Mesothelial cell of epicardium (in vitro differentiated cells): ENCODE results near the gene ALG9. TPM values are rescaled to one million over a fixed set of nuclear protein-coding genes. Genes with fewer than 3 reads are reported as not detected.

ENCODE experiments used
- DNase-seq, 2 experiments: peaks; one replicate each; pipeline ENCODE4 v3.0.0; 2021; ENCODE audit warnings: low spot score in 2 of 2; ENCODE audit not compliant: unreplicated experiment in 2 of 2
- H3K27ac Mint-ChIP-seq: 2 replicates; pipeline ENCODE4 v1.8.0; 2021; ENCODE audit warnings: mixed read lengths
- H3K27me3 Mint-ChIP-seq: 2 replicates; pipeline ENCODE4 v1.8.0; 2021; ENCODE audit warnings: low read depth, mixed read lengths
- H3K36me3 Mint-ChIP-seq: 2 replicates; pipeline ENCODE4 v1.8.0; 2021; ENCODE audit warnings: mixed read lengths
- H3K4me1 Mint-ChIP-seq: 2 replicates; pipeline ENCODE4 v1.8.0; 2021; ENCODE audit warnings: mixed read lengths
- H3K4me3 Mint-ChIP-seq: 2 replicates; pipeline ENCODE4 v1.8.0; 2021; ENCODE audit warnings: mild to moderate bottlenecking, moderate library complexity, mixed read lengths
- H3K9me3 Mint-ChIP-seq: 2 replicates; pipeline ENCODE4 v1.8.0; 2021; ENCODE audit warnings: mixed read lengths
- CTCF ChIP-seq: fragments of 200-600 bp; sonication (generic); IDR thresholded peaks from one replicate; pipeline ENCODE4 v1.5.0; 2021; ENCODE audit warnings: antibody characterized with exemption; ENCODE audit not compliant: unreplicated experiment
- total RNA-seq: library from RNA; stranded (reverse); gene quantifications from 3 replicates; pipeline ENCODE4 v1.2.1, GENCODE V29; 2021

Gene ALG9
- total RNA-seq, 1 donor from 2014 or later, result 50.6 TPM

DNA sequence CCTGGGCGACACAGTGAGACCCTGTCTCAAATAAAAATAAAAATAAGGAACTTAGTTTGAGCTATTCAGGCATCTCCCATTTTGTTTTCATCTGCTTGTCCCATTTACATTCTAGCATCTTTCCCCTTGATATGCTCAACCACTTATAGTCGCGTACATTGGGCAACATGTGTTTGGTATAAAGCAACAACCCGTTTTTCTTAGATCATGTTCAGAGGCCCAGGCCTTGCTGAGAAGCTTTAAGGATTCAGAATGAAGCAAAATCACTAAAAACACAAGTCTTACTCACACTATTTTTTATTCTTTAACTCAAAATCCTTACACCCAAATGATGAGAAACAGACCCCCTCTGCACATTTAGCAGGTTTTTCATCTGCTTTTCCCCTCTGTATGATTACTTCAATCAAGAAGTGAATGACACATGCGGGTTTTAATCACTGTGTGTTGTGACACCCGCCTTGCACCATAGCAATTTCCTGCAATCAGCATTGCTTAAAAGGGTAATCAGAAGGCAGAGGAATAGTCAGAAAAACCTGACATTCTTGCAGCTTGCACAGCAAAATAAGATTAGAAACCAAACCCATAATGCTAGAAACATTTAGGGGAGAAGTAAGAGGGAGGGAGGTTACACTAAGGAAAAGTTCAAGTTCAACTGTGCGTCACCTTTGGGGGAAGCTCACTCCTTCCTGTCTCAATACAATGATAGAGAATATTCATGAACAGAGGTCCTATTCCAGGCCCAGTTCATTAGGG is 25.9 kb downstream of the ALG9 start:
- no peak for TF ChIP-seq CTCF
- Mint-ChIP-seq H3K36me3 (peaks cover 24% of the 10 kb centered on the region), H3K27me3 (no peaks in the 10 kb centered on the region), H3K4me1 (peaks cover 5% of the 10 kb centered on the region), H3K9me3 (no peaks in the 10 kb centered on the region), H3K27ac (no peak overlapping the region), H3K4me3 (no peak overlapping the region)
- no peak for DNase-seq

DNA sequence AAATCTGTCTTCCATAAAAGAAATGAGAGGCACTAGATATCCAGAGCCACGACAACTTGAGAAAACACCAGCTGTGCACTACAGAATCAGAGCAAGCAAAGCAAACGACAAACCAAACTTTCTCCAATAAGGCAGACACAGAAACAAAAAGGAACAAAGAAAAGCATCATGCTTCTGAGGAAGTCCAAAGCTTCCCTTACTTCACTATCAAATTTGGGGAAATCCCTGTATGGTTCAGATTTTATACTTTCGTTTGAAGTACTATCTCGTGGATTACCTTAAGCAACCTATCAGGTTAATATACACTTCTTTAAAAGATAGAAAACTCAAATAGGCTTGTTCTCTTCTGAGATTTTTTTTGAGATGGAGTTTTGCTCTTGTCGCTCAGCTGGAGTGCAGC is 27.7 kb downstream of the ALG9 start:
- no peak overlapping the region for H3K27ac Mint-ChIP-seq
- H3K27me3 Mint-ChIP-seq, result no peaks in the 10 kb centered on the region
- H3K36me3 Mint-ChIP-seq, result peaks cover 17% of the 10 kb centered on the region
- no peak for DNase-seq
- H3K4me1 Mint-ChIP-seq, result peaks cover 5% of the 10 kb centered on the region
- no peak for TF ChIP-seq CTCF
- no peak overlapping the region for H3K4me3 Mint-ChIP-seq
- H3K9me3 Mint-ChIP-seq, result no peaks in the 10 kb centered on the region

- Mint-ChIP-seq H3K4me1 (peaks cover 5% of the 10 kb centered on the region), H3K27me3 (no peaks in the 10 kb centered on the region), H3K36me3 (peaks cover 8% of the 10 kb centered on the region), H3K4me3 (no peak overlapping the region), H3K27ac (no peak overlapping the region), H3K9me3 (no peaks in the 10 kb centered on the region)
- peak; percentile 91 for TF ChIP-seq CTCF
- DNase-seq, result peak; percentile 83 to 91
Measured at GRCh38 chr11:111841370-111842053, 29.9 kb downstream of the ALG9 start.

DNA sequence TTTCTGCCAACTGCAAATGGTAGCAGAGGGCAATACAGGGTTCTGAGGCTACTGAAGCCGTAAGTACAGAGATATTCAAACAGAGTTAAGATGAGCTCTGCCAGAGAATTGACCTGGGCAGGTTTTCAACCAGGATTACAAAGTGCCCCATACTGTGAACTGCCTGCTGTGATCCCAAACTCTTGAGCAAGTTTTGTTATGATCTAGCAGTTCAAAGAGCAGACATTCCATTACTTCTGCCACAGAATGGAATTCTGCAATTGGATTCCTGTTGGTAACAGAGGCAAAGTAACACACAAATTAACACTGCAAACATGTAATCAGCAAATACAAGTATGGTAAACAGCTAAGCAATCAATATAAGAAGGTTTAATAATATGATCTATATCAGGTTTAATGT is 31.2 kb downstream of the ALG9 start:
- Mint-ChIP-seq H3K27me3 (no peaks in the 10 kb centered on the region), H3K27ac (no peak overlapping the region), H3K4me1 (peaks cover 5% of the 10 kb centered on the region), H3K36me3 (peaks cover 14% of the 10 kb centered on the region), H3K9me3 (no peaks in the 10 kb centered on the region), H3K4me3 (no peak overlapping the region)
- DNase-seq, result no peak
- no peak for TF ChIP-seq CTCF

DNA sequence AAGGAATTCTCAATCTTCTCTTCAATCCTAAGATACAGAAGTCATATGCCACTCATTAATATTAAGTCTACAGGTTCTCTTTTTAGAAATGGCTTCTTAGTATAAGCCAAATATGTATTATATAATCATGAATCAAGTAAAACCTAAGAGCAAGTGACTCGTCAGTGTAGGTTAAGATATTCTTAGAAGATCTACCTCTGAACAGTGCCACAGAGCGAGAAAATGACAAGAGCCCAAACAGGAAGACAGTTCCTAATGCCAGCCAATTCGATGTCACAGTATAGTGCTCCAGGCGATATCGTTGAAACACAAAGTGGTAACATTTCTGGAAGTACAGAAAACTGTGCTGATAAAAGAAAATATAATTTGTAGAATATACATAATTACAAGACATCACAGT is 33.3 kb downstream of the ALG9 start:
- no peaks in the 10 kb centered on the region for H3K27me3 Mint-ChIP-seq
- H3K27ac Mint-ChIP-seq, result no peak overlapping the region
- H3K9me3 Mint-ChIP-seq, result no peaks in the 10 kb centered on the region
- DNase-seq, result no peak
- TF ChIP-seq CTCF, result no peak
- H3K36me3 Mint-ChIP-seq, result peaks cover 12% of the 10 kb centered on the region
- peaks cover 5% of the 10 kb centered on the region for H3K4me1 Mint-ChIP-seq
- no peak overlapping the region for H3K4me3 Mint-ChIP-seq
